HL-60/S4 treated with phorbol 12-myristate 13-acetate at 8.2 ng/mL for 4 days and 3 days (cell line): Measurements from ENCODE around the gene FALEC.
"Not testable (repeated sequence)": the region's sequence is repeated elsewhere in the genome, so short reads cannot be mapped to it uniquely, and the experiment has no call there.

ENCODE experiments used
- in situ Hi-C: fragments of 300-500 bp; cut with MboI; formaldehyde crosslinking; loops from 2 replicates; pipeline ENCODE4 v1.15.0; 2022; ENCODE audit warnings: low sequenced_read_pairs

Gene FALEC

DNA sequence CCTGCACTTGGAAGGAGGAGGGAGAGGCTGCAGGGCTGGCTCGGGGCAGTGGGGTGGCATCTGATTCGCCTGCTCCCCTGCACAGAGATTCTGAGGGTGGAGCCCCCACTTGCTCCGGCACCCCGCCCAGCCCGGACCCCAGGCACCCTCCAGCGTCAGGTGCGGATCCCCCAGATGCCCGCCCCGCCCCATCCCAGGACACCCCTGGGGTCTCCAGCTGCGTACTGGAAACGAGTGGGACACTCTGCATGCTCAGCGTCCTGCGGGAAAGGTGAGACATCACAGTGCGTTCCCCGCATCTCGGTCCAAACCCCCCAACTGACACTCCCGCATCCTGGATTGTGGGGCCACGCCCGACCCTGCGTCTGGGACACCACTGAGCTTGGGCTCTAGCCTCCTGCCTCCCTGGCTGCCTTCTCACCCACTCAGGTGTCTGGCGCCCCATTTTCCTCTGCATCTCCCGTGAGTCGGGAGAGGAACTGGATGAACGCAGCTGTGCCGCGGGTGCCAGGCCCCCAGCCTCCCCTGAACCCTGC is 41.6 kb downstream of the FALEC start:
- in situ Hi-C loops = no loop called here

DNA sequence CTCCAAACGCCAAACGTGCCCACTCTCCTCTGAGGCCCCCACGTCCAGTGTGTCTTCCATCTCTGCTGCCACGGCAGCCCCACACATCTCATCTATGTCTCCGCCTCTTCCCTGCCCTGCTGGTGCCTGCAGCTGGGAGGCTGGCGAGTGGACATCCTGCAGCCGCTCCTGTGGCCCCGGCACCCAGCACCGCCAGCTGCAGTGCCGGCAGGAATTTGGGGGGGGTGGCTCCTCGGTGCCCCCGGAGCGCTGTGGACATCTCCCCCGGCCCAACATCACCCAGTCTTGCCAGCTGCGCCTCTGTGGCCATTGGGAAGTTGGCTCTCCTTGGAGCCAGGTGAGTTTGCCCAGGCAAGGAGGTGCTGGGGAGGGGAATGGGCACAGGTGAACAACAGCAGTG is 42.3 kb downstream of the FALEC start:
- in situ Hi-C loops = no loop called here

DNA sequence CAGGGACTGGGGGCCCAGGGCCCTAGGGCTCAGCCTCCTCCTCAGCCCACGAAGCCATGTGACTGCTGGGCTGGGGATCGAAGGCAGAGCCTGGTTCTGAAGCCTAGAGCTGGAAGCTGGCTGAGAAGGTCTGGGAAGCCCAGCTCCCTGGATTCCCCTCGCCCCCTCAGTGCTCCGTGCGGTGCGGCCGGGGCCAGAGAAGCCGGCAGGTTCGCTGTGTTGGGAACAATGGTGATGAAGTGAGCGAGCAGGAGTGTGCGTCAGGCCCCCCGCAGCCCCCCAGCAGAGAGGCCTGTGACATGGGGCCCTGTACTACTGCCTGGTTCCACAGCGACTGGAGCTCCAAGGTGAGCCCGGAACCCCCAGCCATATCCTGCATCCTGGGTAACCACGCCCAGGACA is 42.8 kb downstream of the FALEC start:
- in situ Hi-C loops = no loop called here

DNA sequence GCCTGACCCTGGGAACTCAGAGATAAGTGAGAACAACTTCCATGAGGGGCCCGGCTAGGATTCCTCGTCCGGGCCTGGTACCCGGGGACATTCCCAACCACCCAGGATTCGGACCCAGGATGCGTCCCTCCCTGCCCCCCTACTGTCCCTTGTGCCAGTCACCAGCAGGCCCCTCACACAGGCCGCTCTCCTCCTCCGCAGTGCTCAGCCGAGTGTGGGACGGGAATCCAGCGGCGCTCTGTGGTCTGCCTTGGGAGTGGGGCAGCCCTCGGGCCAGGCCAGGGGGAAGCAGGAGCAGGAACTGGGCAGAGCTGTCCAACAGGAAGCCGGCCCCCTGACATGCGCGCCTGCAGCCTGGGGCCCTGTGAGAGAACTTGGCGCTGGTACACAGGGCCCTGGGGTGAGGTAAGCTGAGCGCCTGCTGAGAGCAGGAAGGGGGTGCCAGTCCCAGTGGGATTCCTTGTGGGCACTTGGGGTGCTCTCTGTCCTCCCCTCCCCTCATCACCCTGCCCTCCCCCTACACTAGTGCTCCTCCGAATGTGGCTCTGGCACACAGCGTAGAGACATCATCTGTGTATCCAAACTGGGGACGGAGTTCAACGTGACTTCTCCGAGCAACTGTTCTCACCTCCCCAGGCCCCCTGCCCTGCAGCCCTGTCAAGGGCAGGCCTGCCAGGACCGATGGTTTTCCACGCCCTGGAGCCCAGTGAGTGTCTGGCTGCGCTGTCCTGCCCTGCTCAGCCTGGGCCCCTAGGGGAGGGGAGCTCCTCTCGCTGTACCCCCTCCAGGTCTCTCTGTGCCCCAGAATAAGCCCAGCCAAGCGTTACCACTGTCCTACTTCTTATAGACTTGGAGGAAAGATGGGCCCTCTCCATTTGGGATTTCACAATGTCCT is 43.5 kb downstream of the FALEC start:
- in situ Hi-C loops = no loop called here

DNA sequence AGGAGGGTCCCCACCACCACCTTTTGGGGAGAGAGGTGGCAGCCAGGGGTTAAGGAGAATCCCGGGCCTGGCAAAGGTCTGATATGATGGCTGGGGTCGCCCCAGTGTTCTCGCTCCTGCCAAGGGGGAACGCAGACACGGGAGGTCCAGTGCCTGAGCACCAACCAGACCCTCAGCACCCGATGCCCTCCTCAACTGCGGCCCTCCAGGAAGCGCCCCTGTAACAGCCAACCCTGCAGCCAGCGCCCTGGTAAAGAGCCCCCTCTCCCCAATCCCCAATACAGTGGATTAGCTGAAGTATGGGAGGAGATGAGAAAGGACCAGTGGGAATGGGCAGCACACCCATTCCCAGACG is 44.1 kb downstream of the FALEC start:
- in situ Hi-C loops = no loop called here

DNA sequence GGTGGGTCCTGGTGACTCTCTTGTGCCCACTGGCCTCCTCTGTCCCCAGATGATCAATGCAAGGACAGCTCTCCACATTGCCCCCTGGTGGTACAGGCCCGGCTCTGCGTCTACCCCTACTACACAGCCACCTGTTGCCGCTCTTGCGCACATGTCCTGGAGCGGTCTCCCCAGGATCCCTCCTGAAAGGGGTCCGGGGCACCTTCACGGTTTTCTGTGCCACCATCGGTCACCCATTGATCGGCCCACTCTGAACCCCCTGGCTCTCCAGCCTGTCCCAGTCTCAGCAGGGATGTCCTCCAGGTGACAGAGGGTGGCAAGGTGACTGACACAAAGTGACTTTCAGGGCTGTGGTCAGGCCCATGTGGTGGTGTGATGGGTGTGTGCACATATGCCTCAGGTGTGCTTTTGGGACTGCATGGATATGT is 44.5 kb downstream of the FALEC start:
- in situ Hi-C loops = no loop called here

DNA sequence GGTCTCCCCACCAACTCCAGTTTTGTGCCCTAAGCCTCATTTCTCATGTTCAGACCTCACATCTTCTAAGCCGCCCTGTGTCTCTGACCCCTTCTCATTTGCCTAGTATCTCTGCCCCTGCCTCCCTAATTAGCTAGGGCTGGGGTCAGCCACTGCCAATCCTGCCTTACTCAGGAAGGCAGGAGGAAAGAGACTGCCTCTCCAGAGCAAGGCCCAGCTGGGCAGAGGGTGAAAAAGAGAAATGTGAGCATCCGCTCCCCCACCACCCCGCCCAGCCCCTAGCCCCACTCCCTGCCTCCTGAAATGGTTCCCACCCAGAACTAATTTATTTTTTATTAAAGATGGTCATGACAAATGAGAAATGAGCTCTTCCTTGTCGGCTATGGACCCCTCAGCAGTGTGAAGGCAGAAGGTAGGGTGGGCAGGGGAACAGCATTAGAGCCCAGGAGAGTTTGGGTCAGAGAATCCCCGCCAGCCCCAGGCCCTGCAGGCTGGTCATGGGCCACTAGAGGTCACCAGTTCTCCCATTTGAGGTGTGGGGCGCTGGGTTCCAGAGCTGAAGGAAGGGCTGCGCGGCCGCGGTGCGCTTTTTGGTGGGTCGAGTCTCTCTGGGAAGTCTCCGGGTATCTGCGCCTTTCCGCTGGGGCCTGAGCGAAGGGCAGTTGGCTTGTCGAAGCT is 45.2 kb downstream of the FALEC start:
- in situ Hi-C loops = no loop called here

DNA sequence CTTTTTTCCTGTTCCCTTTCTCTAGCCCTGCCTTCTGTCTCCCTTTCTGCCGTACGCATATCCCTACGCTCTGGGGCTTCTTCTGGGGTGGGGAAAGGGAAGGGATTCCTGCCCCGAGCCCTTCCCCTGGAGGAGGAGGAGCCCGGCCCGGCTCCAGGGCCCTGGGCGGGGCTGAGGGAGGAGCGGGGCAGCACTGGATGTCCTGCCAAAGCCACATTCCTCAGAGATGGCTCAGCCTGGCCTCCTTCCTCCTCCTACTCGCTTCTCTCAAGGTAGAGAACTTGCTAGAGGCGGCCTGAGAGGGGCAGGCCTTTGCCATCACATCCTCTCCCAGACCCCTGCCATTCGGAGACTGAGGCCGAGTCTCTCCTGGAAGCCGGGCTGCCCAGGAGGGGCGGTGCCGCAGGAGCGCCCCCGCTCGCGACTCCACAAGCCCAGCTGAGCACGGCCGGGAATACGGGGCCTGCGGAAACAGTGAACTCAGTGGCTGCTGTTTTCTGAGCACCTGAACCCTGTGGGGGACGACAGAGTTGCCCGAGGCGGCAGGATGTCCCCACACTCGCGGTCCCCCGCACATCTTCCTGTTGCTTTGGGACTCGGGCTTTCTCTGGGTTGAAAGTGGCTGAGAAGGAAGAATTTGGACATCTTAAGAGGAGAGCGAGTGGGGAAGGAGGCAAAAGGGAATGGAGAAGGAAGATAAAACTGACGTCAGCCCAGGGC is 45.9 kb downstream of the FALEC start:
- in situ Hi-C loops = no loop called here

DNA sequence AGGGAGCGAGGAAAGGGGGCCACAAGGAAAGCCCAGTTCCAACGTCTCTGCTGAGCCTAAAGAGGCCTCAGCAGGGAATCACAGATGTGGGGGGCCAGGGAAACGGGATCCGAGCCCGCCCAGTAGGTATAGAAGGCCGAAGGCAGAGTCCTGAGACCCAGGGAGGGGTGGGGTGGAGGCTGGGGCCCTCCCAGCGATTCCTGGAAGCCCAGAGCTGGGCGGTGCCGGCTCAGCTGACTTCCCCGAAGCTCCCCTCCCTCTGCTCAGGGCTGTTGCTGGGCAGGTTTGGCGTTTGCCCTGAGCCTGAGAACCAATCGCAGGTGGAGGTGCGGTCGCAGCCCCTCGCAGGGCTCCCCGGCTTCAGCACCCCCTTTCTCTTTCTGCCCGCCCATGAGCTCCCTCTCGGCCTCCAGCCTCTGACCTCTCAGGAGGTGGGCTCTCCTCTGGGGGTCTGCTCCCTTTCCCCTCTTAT is 46.5 kb downstream of the FALEC start:
- in situ Hi-C loops = no loop called here

DNA sequence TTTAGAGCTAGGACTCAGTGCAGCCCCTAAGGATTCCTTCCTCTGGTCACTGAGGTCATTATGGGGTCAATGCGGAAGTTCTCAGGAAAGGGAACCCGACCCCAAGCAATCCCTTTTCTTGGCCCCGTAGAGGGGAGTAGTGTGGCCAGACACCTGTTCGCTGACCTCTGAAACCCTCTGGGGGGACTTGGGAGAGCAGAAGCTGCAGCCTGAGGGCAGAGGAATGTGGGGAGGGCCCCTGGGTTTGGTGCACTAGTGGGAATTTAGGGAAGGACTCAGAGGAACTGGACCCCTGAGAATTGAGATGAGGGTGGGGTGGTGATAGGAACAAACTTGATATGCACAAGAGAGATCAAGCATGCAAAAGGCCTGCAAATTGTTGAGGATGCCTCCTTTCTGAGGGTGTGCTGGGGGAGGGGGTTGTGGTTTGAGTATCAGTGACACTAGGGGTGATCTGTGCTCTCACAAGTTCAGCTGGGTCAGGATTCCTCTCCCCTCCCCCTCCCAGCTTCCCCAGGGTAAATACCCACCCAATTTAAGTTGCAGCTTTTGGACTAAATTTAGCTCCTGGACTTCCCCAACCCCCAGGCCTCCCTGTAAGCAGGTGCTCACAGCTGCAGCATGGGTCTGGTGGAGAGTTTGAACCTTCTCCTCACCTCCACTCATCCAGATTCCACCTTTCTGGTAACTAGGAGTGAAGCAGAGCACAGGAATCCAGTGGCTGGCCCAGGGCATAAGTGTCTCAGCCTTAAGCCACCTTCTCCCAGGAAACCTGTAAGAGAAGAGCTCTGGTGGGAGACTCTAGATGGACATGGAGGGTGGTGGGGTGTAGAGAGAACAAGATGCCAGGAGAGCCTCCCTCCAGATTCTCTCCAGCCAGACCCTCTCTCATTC is 47.1 kb downstream of the FALEC start:
- in situ Hi-C loops = no loop called here

DNA sequence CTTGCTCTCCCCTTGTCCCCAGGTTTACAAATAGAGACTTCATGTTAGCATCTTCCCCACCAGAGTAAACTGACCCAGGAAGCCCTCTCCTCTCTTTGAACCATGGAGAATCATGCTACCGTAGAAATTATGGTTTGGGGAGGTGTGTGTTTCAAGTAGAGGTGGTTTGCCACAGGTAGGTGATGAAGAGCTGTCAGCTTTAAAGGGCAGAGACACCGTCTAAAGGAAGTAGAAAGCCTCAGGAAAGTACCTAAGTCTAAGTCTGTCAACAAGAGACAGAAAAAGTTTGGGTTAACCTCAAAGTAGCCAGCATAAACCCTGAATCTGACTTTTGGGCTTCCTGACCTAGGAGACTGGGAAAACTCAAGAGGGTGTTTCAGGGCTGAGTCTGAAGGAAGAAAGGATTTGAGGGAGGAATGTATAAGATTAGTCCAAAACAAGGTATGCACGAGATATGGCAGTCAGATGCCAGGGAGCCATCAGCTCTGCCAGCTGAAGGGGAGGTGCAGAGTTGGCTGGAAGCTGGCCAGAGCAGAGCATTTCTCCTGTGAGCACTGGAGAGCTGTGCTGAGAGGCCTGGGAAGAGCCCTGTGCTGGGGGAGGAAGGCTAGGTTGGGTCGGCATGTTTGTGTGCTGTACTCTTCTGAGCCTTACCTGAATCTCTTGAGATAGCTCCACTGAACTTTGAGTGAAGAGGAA is 47.9 kb downstream of the FALEC start:
- in situ Hi-C loops = no loop called here

DNA sequence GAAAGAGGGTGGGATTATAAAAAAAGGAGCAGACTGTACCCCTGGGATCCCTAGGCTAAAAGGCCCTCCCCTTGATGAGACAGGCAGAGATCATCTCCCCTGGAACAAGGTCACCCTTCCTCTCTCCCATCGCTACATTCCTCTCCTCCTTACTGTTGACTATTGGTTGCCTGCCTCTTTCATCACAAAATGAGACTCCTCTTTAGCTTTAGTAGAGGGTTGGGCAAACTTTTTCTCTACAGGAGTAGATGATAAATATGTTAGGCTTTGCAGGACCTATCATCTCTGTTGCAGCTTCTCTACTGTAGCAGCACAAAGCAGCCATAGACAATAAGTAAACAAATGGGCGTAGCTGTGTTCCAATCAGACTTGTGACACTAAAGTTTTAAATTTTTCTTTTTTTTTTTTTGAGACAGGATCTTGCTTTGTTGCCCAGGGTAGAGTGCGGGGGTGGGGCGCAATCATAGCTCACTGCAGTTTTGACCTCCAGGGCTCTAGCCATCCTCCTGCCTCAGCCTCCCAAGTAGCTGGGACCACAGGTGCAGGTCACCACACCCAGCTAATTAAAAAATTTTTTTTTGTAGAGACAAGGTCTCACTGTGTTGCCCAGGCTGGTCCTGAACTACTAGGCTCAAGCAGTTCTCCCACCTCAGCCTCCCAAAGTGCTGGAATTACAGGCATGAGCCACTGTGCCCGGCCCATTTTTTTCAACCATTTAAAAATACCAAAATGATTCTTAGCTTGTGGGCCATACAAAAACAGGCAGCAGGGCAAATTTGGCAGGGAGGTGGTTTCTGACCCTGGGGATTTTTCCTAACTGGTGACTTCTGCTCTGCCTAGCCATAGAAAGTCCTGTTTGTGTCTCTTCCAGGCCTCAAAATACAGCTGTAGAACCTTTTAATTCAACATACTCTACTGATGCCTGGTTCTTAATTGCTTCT is 48.8 kb downstream of the FALEC start:
- in situ Hi-C loops = no loop called here

DNA sequence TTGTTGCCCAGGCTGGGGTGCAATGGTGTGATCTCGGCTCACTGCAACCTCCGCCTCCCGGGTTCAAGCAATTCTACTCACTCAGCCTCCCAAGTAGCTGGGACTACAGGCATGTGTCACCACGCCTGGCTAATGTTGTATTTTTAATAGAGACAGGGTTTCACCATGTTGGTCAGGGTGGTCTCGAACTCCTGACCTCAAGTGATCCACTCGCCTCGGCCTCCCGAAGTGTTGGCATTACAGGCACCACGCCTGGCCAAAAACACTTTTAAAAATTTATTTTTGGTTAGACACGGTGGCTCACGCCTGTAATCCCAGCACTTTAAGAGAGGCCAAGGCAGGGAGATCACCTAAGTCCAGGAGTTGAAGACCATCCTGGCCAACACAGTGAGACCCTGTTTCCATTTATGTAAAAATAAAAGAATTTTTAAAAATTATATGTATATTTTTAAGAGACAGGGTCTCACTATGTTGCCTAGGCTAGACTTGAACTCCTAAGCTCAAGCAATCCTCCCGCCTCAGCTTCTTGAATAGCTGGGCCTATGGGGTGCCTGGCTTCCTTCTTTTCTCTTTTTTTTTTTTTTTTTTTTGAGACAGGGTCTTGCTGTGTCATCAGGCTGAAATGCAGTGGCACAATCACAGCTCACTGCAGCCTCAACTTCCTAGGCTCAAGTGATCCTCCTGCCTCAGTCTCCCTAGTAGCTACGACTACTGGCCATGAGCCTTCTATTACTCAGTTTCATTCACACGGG is 49.9 kb downstream of the FALEC start:
- in situ Hi-C loops = not testable (repeated sequence)

DNA sequence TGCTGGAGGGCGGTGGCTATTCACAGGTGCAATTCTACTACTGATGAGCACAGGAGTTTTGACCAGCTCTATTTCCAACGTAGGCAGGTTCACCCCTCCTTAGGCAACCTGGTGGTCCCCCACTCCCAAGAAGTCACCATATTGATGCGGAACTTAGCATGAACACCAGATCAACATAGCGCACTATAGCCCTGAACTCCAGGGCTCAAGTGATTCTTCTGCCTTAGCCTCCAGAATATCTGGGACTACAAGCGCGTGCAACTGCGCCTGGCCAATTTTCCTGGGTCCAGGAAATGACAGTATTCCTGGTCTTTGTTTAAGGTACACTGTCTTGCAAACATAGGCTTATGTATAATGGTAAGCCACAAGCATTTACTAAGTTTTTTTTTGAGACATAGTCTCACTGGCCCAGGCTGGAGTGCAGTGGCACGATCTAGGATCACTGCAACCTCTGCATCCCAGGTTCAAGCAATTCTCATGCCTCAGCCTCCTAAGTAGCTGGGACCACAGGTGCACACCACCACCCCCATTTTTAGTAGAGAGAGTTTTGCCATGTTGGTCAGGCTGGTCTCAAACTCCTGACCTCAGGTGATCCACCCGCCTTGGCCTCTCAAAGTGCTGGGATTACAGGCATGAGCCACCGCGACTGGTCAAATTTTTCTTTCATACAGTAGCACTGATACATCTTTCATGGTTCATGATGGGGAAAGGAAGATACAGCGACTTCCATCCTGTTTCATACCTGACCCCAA is 51.2 kb downstream of the FALEC start:
- in situ Hi-C loops = no loop called here

DNA sequence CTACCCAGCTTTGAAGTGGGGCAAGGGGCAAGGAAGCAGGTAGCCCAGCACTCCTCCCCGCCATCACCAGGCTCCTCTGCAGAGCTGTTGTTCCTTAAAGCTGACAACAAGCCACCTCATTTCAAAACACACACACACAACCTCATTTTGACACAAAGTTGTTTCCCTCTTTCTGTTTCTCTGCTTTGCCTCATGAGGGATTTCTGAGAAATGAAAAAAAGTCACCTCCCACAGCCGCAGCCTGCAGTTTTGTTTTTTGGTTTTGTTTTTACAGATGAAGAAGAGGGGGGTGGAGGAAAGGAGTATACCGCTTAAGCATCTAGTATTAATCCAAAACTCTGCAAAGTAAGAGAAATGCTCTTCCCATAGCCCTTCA is 51.8 kb downstream of the FALEC start:
- in situ Hi-C loops = no loop called here

DNA sequence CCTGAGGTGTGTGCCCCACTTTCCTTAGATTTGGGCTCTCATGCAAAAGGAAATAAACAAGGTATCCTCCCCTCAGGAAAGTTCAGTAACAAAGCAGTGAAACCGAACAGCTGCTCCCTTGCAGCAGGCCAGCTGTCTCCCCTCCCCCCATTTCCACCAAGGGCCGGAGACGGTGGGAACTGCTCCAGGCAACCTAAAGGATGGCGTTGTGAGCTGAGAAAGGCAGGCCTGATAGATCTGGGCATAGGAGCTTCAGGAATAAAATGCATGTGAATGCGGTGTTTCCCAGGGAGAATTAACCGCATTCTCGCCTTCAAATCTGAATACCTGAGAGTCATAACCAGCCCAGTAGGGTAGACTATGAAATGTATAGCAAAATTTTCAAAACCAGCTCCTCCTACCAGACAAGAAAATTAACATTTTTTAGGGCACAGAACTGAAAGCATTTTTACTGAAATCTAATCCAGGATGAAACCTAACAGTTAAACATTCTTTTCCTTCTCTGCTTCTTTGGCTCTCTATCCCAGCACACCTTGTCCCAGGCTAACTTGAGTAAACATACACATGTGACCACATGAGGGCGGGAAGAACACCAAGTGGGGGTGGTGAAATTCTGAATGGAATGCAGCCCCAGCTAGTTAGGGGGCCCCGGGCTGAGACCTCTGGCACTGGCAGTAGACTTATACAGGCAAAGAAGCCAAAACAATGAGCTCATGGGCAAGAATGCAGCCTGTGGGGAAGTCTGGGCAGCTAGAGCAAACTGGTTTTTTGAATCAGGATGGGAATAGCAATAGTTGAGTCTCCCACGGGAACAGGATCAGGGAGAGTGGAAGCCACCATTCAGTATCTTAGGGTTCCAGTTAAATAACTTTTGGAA is 52.4 kb downstream of the FALEC start:
- in situ Hi-C loops = no loop called here
